H9 (cell line): ENCODE measurements around the gene TUBA8. TPM values are rescaled to one million over a fixed set of nuclear protein-coding genes. Genes with fewer than 3 reads are reported as not detected.

Experiments used
- DNase-seq: peaks from one replicate; pipeline ENCODE4 v3.0.0-alpha.2; 2017
- H2AFZ ChIP-seq: one replicate; pipeline ENCODE4 v1.6.1; 2013; ENCODE audit warnings: mild to moderate bottlenecking, low read length, control low read depth, moderate library complexity
- H2AK5ac ChIP-seq: 2 replicates; pipeline ENCODE4 v1.6.1; 2013; ENCODE audit warnings: low read length, control low read depth, mixed read lengths; ENCODE audit not compliant: insufficient read length
- H2BK120ac ChIP-seq: one replicate; pipeline ENCODE4 v1.6.1; 2013; ENCODE audit warnings: low read depth, mild to moderate bottlenecking, low read length, control low read depth, inconsistent platforms; ENCODE audit not compliant: poor library complexity, severe bottlenecking
- H2BK12ac ChIP-seq: 2 replicates; pipeline ENCODE4 v1.6.1; 2013; ENCODE audit warnings: low read length, control low read depth, mixed read lengths, low read depth; ENCODE audit not compliant: insufficient read length
- H2BK15ac ChIP-seq: 2 replicates; pipeline ENCODE4 v1.6.1; 2013; ENCODE audit warnings: low read depth, low read length, control low read depth
- H2BK20ac ChIP-seq: one replicate; pipeline ENCODE4 v1.6.1; 2013; ENCODE audit warnings: low read depth, mild to moderate bottlenecking, low read length, control low read depth, inconsistent platforms; ENCODE audit not compliant: poor library complexity, severe bottlenecking
- H2BK5ac ChIP-seq: 2 replicates; pipeline ENCODE4 v1.6.1; 2013; ENCODE audit warnings: low read length, control low read depth, mixed read lengths; ENCODE audit not compliant: insufficient read length
- H3K14ac ChIP-seq: 2 replicates; pipeline ENCODE4 v1.6.1; 2013; ENCODE audit warnings: low read length, control low read depth; ENCODE audit not compliant: insufficient read depth
- H3K18ac ChIP-seq: 2 replicates; pipeline ENCODE4 v1.6.1; 2013; ENCODE audit warnings: low read depth, mild to moderate bottlenecking, mixed read lengths, low read length, control low read depth; ENCODE audit not compliant: insufficient read length
- H3K23ac ChIP-seq: 2 replicates; pipeline ENCODE4 v1.6.1; 2013; ENCODE audit warnings: low read length, control low read depth, mixed read lengths, low read depth; ENCODE audit not compliant: insufficient read length
- H3K23me2 ChIP-seq: 2 replicates; pipeline ENCODE4 v1.6.1; 2013; ENCODE audit warnings: low read depth, mild to moderate bottlenecking, mixed read lengths, low read length, control low read depth; ENCODE audit not compliant: insufficient read length, poor library complexity, severe bottlenecking
- H3K27ac ChIP-seq: 2 replicates; pipeline ENCODE4 v1.5.1; 2013; ENCODE audit warnings: low read length, control low read depth, mixed read lengths, low read depth; ENCODE audit not compliant: insufficient read length
- H3K27me3 ChIP-seq: 2 replicates; pipeline ENCODE4 v1.6.1; 2013; ENCODE audit warnings: low read length, control low read depth, inconsistent platforms; ENCODE audit not compliant: insufficient read depth
- H3K4ac ChIP-seq: 2 replicates; pipeline ENCODE4 v1.6.1; 2013; ENCODE audit warnings: low read depth, mild to moderate bottlenecking, control low read depth, inconsistent platforms, low read length, moderate library complexity
- H3K4me1 ChIP-seq: 2 replicates; pipeline ENCODE4 v1.6.1; 2013; ENCODE audit warnings: low read length, control low read depth, inconsistent platforms; ENCODE audit not compliant: insufficient read depth
- H3K4me2 ChIP-seq: 2 replicates; pipeline ENCODE4 v1.6.1; 2013; ENCODE audit warnings: low read length, control low read depth, mixed read lengths; ENCODE audit not compliant: insufficient read length, insufficient read depth
- H3K56ac ChIP-seq: 2 replicates; pipeline ENCODE4 v1.6.1; 2013; ENCODE audit warnings: low read depth, mild to moderate bottlenecking, mixed read lengths, low read length, control low read depth; ENCODE audit not compliant: insufficient read length
- H3K79me1 ChIP-seq: 2 replicates; pipeline ENCODE4 v1.6.1; 2013; ENCODE audit warnings: low read depth, mild to moderate bottlenecking, moderate library complexity, low read length, control low read depth, inconsistent platforms; ENCODE audit not compliant: insufficient read depth, poor library complexity, severe bottlenecking
- H3K79me2 ChIP-seq: 2 replicates; pipeline ENCODE4 v1.6.1; 2013; ENCODE audit warnings: low read length, control low read depth, inconsistent platforms; ENCODE audit not compliant: insufficient read depth
- H3K9ac ChIP-seq: 2 replicates; pipeline ENCODE4 v1.6.1; 2013; ENCODE audit warnings: low read length, control low read depth, mixed read lengths; ENCODE audit not compliant: insufficient read length; ENCODE audit errors: extremely low read depth
- H3K9me3 ChIP-seq: one replicate; pipeline ENCODE4 v1.6.1; 2013; ENCODE audit warnings: low read depth, low read length, inconsistent platforms; ENCODE audit not compliant: control insufficient read depth
- H3T11ph ChIP-seq: one replicate; pipeline ENCODE4 v1.6.1; 2013; ENCODE audit warnings: mild to moderate bottlenecking, low read length, control low read depth, inconsistent platforms
- H4K20me1 ChIP-seq: one replicate; pipeline ENCODE4 v1.6.1; 2013; ENCODE audit not compliant: control insufficient read depth, insufficient read length, insufficient read depth
- H4K5ac ChIP-seq: 2 replicates; pipeline ENCODE4 v1.6.1; 2013; ENCODE audit warnings: low read depth, mild to moderate bottlenecking, mixed read lengths, low read length, control low read depth; ENCODE audit not compliant: insufficient read length
- H4K8ac ChIP-seq: replicated peaks from 2 replicates; pipeline ENCODE4 v1.6.1; 2013; ENCODE audit warnings: low read length, control low read depth, mixed read lengths, low read depth; ENCODE audit not compliant: insufficient read length
- H4K91ac ChIP-seq: 2 replicates; pipeline ENCODE4 v1.6.1; 2013; ENCODE audit warnings: low read depth, mild to moderate bottlenecking, moderate library complexity, mixed read lengths, low read length, control low read depth; ENCODE audit not compliant: insufficient read length
- H3K27ac Mint-ChIP-seq, 3 experiments: 2 replicates in 2 of 3; 3 replicates in 1 of 3; pipeline ENCODE4 v1.8.0; 2020 to 2021; ENCODE audit warnings: mixed read lengths in 3 of 3, mild to moderate bottlenecking in 1 of 3, moderate library complexity in 1 of 3
- H3K27me3 Mint-ChIP-seq: 2 replicates; pipeline ENCODE4 v1.8.0; 2021; ENCODE audit warnings: low read depth, mild to moderate bottlenecking, moderate library complexity, mixed read lengths
- H3K36me3 Mint-ChIP-seq, 3 experiments: 2 replicates in 2 of 3; 3 replicates in 1 of 3; pipeline ENCODE4 v1.8.0; 2020 to 2021; ENCODE audit warnings: low read depth in 3 of 3, mixed read lengths in 3 of 3; ENCODE audit not compliant: insufficient read depth in 1 of 3
- H3K4me1 Mint-ChIP-seq, 2 experiments: 2 replicates each; pipeline ENCODE4 v1.8.0; 2020; ENCODE audit warnings: mixed read lengths in 2 of 2
- H3K4me3 Mint-ChIP-seq, 2 experiments: 2 replicates in 1 of 2; 3 replicates in 1 of 2; pipeline ENCODE4 v1.8.0; 2020 to 2021; ENCODE audit warnings: mild to moderate bottlenecking in 2 of 2, mixed read lengths in 2 of 2, moderate library complexity in 1 of 2
- H3K9me3 Mint-ChIP-seq, 2 experiments: 2 replicates in 1 of 2; 3 replicates in 1 of 2; pipeline ENCODE4 v1.8.0; 2020; ENCODE audit warnings: mild to moderate bottlenecking in 2 of 2, mixed read lengths in 2 of 2, moderate library complexity in 1 of 2
- CTCF ChIP-seq: fragments of 200-600 bp; sonication (generic); conservative IDR thresholded peaks from 3 replicates; pipeline ENCODE4 v1.8.0; 2021; ENCODE audit warnings: antibody characterized with exemption, mild to moderate bottlenecking
- WGBS: extraction: QIAGEN DNeasy Blood & Tissue Kit; methylation state at CpG from one replicate; pipeline ENCODE4 v1.1.7; 2013; ENCODE audit warnings: missing lambda C conversion rate, low lambda C conversion rate, mixed read lengths; ENCODE audit not compliant: insufficient read length; ENCODE audit errors: extremely low coverage; 5-methylcytosine and 5-hydroxymethylcytosine counted together
- total RNA-seq: library from RNA; stranded (reverse); gene quantifications from 2 replicates; pipeline ENCODE4 v1.2.1, GENCODE V29; 2021

Gene TUBA8
- total RNA-seq, 1 experiment from 2014 or later = 2.0 TPM

- Histone ChIP-seq H3K14ac (no peak overlapping the region), H3K4me2 (no peak overlapping the region), H3K27me3 (no peaks in the 10 kb centered on the region), H2AK5ac (no peak overlapping the region), H2BK5ac (no peak overlapping the region), H2BK20ac (no peak overlapping the region), H3K27ac (no peak overlapping the region), H3K4me1 (no peaks in the 10 kb centered on the region), H4K5ac (no peak overlapping the region), H3K18ac (no peak overlapping the region), H3K79me1 (no peaks in the 10 kb centered on the region), H2BK15ac (no peak overlapping the region), H3K23me2 (no peaks in the 10 kb centered on the region), H2AFZ (no peak overlapping the region), H3K79me2 (no peaks in the 10 kb centered on the region), H4K8ac (no peak overlapping the region), H4K20me1 (no peaks in the 10 kb centered on the region), H3K23ac (no peak overlapping the region), H3K56ac (no peak overlapping the region), H3T11ph (no peak overlapping the region), H2BK120ac (no peak overlapping the region), H2BK12ac (no peak overlapping the region), H3K4ac (no peak overlapping the region), H4K91ac (no peak overlapping the region), H3K9ac (no peak overlapping the region), H3K9me3 (no peaks in the 10 kb centered on the region)
- peaks cover 45 to 85% (median 64%) of the 10 kb centered on the region in 3 experiments for H3K36me3 Mint-ChIP-seq
- no peak for DNase-seq
- H3K27me3 Mint-ChIP-seq = no peaks in the 10 kb centered on the region
- peaks cover 0 to 3% of the 10 kb centered on the region in 2 experiments; a peak in 2 of 4 replicates for H3K4me1 Mint-ChIP-seq
- no peak overlapping the region for H3K4me3 Mint-ChIP-seq
- peak overlapping the region in 1 of 3 experiments; percentile 49; a peak in 1 of 7 replicates for H3K27ac Mint-ChIP-seq
- WGBS = no CpG with 5 or more reads among the region's 11 CpGs
- TF ChIP-seq CTCF = no peak
- no peaks in the 10 kb centered on the region; a peak in 1 of 5 replicates for H3K9me3 Mint-ChIP-seq
These were observed 21.6 kb upstream of the TUBA8 start for GRCh38 chr22:18088825-18089568.
